Stimulated activated CD4-positive, alpha-beta T cell treated with anti-CD3 and anti-CD28 coated beads, Interleukin-2, amount 100 ng/mL, for 48 hours (primary cell): ENCODE results near the gene SERTAD1.

ENCODE experiments used
- DNase-seq, 2 donors: peaks; one replicate each; pipeline ENCODE4 v3.0.0-alpha.2; 2020

Gene SERTAD1

DNA sequence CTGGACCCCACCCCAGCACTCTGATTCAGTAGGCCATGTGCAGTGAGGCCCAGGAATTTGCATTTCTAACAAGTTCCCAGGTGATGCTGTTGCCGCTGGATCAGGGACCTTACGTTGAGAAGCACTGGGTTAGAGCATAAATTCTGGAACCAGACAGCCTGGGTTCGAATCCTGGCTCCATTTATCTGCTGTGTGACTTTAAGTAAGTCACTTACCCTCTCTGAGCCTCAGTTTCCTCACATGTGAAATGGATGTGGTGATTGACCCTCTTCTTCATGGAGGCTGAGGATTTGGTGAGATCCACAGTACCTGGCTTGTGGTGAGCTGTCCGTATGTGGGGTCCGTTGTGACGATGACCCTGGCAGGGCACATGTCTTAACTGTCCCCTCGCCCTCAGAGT is 51.7 kb downstream of the SERTAD1 start:
- DNase-seq = no peak

DNA sequence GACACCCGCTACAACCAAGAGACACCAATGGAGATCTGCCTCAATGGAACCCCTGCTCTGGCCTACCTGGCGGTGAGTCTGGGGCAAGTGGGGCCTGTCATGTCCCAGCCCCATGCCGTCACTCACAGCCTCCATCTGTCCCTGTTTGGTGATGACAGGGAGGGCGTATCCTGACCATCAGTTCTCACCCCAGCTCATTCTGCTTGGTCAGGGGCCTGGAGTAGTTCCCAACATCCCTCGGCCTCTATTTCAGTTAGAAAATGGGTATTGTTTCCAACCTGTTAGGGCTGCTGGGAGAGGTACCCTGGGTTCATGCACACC is 54.0 kb downstream of the SERTAD1 start:
- DNase-seq = no peak
